RKO (cell line): Measurements from ENCODE around the gene CMTR1.
"Not testable (repeated sequence)": the region's sequence is repeated elsewhere in the genome, so short reads cannot be mapped to it uniquely, and the experiment has no call there.

Experiments used
- DNase-seq: peaks from one replicate; pipeline ENCODE4 v3.0.0-alpha.2; 2016; ENCODE audit warnings: low spot score

CMTR1 gene, protein sequence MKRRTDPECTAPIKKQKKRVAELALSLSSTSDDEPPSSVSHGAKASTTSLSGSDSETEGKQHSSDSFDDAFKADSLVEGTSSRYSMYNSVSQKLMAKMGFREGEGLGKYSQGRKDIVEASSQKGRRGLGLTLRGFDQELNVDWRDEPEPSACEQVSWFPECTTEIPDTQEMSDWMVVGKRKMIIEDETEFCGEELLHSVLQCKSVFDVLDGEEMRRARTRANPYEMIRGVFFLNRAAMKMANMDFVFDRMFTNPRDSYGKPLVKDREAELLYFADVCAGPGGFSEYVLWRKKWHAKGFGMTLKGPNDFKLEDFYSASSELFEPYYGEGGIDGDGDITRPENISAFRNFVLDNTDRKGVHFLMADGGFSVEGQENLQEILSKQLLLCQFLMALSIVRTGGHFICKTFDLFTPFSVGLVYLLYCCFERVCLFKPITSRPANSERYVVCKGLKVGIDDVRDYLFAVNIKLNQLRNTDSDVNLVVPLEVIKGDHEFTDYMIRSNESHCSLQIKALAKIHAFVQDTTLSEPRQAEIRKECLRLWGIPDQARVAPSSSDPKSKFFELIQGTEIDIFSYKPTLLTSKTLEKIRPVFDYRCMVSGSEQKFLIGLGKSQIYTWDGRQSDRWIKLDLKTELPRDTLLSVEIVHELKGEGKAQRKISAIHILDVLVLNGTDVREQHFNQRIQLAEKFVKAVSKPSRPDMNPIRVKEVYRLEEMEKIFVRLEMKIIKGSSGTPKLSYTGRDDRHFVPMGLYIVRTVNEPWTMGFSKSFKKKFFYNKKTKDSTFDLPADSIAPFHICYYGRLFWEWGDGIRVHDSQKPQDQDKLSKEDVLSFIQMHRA

GRCh38 chr6:37432916-37433656, at the start of gene CMTR1:
Gene CMTR1 (plus strand): TSS chr6:37433221. CDS start chr6:37435630, 2,409 bp downstream.
- peak; percentile 92 for DNase-seq

GRCh38 chr6:37388578-37388977, 44.4 kb upstream of the CMTR1 start:
- no peak for DNase-seq

GRCh38 chr6:37389857-37390256, 43.2 kb upstream of the CMTR1 start:
- DNase-seq: no peak

DNA sequence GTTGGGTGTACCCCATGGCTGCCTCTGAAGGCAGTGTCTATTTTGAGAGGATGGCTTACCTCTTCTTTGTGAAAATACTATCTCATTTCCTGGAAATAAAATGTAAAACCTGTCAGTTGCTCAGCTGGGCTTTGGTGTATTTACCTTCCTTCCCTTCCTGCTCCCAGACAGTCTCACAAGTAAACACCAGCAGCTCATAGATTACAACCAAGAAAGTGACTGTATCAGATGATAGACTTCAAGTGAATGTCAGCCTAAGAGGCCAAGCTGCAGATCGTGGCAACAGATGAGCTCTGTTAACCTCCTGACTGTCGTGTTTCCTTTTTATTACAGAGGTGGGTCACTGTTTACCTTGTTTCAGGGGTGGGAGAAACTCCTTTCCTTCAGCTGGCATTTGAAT, 41.9 kb upstream of the CMTR1 start:
- DNase-seq: no peak

DNA sequence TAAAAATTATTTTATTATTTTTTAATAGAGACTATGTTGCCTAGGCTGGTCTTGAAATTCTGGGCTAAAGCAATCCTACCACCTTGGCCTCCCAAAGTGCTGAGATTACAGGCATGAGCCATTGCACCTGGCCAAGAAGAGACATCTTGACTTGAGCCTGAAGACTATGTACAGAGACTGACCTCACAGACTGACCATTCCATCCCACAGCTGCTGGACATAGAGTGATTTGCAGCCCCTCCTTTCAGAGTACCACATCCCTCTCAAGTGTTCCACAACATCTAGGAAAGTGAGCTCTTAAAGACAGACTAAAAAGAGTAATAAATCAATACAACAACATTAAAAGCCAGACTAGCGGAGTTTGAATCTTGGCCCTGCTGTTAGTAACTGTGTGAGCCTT, 40.2 kb upstream of the CMTR1 start:
- no peak for DNase-seq

DNA sequence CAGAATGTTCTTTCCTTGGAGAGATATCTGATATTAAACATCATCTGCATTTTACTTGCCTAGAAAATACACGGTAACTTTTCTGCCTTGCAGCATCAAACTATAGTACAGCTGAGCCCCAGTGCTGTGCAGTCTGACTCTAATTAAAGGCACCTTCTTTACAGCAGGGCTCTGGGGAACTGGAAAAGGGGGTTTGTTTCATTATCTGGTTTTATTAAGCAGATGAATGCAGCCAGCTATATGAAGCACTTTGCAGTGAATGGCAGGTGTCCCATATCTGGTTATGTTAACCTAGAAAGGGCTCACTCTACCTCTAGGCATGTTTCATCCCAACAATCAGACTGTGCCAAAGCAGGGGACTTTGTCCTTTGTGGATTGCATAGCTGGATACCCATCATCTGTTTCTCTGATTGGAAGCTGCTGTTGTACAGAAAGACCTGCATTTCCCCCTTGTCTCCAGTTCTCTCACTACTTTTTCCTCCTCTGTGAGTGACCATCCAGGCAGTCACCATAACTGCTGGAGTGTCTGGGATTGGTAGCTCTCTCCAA, 39.6 kb upstream of the CMTR1 start:
- no peak for DNase-seq

DNA sequence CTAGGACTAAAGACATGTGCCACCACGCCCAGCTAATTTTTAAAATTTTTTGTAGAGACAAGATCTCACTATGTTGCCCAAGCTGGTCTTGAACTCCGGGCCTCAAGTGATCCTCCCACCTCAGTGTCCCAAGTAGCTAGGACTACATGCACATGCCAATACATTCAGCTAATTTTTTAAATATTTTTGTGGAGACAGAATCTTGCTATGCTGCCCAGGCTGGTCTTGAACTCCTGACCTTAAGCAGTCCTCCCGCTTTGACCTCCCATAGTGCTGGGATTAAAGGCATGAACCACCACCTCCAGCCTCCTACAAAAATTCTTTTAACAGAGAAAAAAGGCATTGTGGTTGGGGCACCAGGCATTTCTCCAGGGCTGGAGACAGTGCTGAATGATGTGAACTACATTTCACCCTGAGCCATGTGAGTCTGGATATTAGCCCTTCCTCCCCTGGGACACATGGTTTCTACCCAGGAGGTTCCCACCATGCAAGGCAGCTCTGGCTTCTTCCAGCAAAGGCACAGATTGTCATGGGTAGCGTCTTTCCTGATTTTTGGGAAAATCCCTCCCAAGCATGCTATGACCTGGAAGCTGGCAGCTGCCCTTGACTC, 36.3 kb upstream of the CMTR1 start:
- no peak for DNase-seq

GRCh38 chr6:37399131-37399530, 33.9 kb upstream of the CMTR1 start:
- DNase-seq: no peak

DNA sequence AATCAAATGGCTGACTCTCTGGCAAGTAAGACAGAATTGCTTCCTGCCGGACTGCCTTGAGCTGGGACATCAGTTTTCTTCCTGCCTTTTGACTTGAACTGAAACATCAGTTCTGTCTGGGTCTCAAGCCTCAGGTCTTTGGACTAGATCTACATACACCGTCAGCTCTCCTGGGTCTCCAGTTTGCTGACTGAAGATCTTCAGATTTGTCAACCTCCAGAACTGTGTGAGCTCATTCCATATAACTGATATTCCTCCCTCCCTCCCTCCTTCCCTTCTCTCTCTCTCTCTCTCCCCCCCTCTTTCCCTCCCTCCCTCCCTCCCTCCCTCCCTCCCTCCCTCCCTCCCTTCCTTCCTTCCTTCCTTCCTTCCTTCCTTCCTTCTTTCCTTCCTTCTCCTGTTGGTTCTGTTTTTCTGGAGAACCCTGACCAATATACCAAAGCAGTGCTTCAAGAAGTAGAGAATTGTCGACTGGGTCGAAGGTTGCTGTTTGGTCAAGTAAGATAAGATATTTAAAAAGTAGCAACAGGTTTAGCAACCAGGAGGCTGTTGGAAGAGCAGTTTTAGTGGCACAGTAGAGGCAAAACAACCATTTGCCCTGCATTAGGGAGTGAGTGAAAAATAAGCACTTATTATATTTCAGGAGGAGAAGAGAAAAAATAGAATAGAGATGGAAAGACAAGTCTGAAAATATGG, 33.1 kb upstream of the CMTR1 start:
- DNase-seq: no peak

GRCh38 chr6:37401658-37402057, 31.4 kb upstream of the CMTR1 start:
- DNase-seq: not testable (repeated sequence)

- DNase-seq: no peak
Observed at GRCh38 chr6:37406726-37407341, 26.2 kb upstream of the CMTR1 start.

GRCh38 chr6:37407948-37408347, 25.1 kb upstream of the CMTR1 start:
- no peak for DNase-seq

DNA sequence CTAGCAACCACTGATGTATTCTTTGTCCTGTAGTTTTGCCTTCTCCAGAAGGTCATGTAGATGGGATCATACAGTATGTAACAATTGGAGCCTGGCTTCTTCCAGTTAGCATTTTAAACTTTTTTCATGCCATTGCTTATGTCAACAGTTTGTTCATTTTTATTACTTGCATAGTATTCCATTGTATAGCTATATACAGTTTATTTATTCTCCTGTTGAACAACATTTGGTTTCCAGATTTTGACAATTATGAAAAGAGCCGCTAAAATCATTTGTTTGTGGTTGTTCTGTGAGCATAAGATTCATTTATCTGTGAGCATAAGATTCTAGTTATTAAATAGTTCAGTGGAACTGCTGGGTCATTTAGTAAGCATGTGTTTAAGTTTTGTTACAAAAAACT, 23.5 kb upstream of the CMTR1 start:
- no peak for DNase-seq

DNA sequence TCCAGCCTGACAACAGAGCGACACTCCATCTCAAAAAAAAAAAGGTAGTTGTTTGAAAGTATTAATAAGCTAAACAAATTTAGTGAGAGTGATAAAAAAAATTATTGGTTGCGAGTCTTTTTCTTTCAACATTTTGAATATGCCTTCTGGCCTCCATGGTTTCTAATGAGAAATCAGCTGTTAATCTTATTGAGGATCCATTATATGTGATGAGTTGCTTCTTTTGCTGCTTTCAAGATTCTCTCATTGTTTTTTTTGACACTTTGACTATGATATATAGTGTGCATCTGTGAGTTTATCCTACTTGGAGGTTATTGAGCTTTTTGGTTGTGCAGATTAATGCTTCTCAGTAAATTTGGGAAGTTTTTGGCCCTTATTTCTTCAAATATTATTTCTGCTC, 15.6 kb upstream of the CMTR1 start:
- no peak for DNase-seq

- no peak for DNase-seq
Observed at GRCh38 chr6:37418722-37419121, 14.3 kb upstream of the CMTR1 start.

DNA sequence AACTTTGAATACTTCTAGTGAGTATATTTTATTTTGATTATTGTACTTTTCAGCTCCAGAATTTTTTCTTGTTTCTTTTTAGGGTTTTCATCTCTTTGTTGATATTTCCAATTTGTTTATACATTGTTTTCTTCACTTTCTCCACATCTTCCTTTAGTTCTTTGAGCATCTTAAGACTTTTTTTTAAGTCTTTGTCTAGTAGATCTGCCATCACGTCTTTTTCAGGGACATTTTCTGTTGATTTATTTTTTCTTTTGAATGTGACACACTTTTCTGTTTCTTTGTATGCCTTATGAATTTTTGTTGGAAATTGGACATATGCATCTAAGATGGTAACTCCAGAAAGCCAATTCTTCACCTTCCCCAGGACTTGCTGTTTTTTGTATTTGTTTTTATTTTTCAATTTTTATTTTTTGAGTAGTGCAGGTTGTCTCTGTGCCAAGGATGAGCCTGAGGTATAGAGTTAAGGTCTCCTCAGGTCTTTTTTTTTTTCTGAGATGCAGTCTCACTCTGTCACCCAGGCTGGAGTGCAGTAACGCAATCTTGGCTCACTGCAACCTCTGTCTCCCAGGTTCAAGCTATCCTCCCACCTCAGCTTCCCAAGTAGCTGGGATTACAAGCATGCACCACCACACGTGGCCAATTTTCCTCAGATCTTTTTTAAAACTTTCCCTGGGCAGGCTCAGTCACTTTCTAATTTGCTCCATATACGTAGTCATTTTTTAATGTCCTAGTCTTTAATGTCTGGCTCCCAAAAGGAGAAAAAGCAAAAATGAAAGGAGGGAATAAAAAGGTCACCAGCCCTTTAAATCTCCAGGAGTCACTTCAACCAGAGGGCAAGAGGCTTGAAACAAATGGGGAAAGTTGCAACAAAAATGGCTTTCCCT, 6.7 kb upstream of the CMTR1 start:
- DNase-seq: no peak

GRCh38 chr6:37426945-37427510, 6.0 kb upstream of the CMTR1 start:
- DNase-seq: no peak

DNA sequence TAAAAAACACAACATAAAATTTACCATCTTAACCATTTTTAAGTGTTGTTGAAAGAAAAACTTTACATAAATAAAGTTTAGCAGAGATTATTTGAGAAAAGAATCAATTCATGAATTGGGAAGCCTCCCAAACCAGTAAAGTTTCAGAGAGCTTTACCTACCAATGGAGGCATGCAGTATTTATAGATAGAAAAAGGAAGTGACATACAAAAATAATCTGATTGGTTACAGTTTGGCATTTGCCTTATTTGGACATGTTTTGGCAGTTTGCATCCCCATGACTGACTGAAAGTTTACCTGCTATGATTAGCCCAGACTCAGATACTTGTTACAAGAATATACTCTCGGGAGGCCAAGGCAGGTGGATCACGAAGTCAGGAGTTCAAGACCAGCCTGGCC, 3.7 kb upstream of the CMTR1 start:
- no peak for DNase-seq

DNA sequence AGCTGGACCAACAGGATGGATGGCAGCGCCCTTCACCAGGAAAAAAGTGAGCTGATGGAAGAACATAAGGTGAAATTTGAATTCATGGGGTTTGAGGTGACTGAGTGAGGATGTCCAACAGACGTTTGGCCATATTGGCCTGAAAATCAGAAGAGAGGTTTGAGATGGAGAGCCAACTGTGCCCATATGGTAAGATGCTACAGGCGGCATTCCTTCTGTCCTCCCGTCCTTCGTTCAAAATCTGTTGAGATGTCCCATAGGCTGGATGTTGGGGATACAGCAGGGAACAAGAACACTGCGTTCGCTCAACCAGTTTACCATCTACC, 468 bp upstream of the CMTR1 start:
- no peak for DNase-seq
